Brain microvascular endothelial cell (primary cell): Measurements from ENCODE around the gene JMJD4.

Experiments
- DNase-seq: peaks from one replicate; pipeline ENCODE4 v3.0.0-alpha.2; 2020
- H3K27ac ChIP-seq: fragments of 250-450 bp; sonication (Bioruptor Pico); 2 replicates; pipeline ENCODE4 v1.5.1; 2020; ENCODE audit warnings: mild to moderate bottlenecking, moderate library complexity
- H3K27me3 ChIP-seq: fragments of 250-450 bp; sonication (Bioruptor Pico); replicated peaks from 2 replicates; pipeline ENCODE4 v1.5.1; 2020; ENCODE audit warnings: mild to moderate bottlenecking
- H3K36me3 ChIP-seq: fragments of 250-450 bp; sonication (Bioruptor Pico); replicated peaks from 2 replicates; pipeline ENCODE4 v1.5.1; 2020; ENCODE audit warnings: mild to moderate bottlenecking
- H3K4me3 ChIP-seq: 2 replicates; pipeline ENCODE4 v1.5.1; 2011; ENCODE audit warnings: low read depth, mild to moderate bottlenecking, control low read depth, low read length, moderate library complexity
- in situ Hi-C: cut with HindIII; loops from 2 replicates; pipeline ENCODE4 v1.10.0; 2017; ENCODE audit warnings: low sequenced_read_pairs, low pct_ligation_motif_present
- TF ChIP-seq, protein P1 (sequence below): IDR thresholded peaks from 2 replicates; pipeline ENCODE4 v1.5.1; 2011; ENCODE audit warnings: low read depth, mild to moderate bottlenecking, moderate library complexity, low read length, control low read depth, inconsistent platforms; ENCODE audit errors: missing control alignments

Gene JMJD4

GRCh38 chr1:227746676-227747075, 11.6 kb upstream of the JMJD4 start:
- Histone ChIP-seq H3K27ac (no peak overlapping the region), H3K27me3 (no peaks in the 10 kb centered on the region), H3K36me3 (no peaks in the 10 kb centered on the region), H3K4me3 (no peak overlapping the region)
- TF ChIP-seq, protein P1, sequence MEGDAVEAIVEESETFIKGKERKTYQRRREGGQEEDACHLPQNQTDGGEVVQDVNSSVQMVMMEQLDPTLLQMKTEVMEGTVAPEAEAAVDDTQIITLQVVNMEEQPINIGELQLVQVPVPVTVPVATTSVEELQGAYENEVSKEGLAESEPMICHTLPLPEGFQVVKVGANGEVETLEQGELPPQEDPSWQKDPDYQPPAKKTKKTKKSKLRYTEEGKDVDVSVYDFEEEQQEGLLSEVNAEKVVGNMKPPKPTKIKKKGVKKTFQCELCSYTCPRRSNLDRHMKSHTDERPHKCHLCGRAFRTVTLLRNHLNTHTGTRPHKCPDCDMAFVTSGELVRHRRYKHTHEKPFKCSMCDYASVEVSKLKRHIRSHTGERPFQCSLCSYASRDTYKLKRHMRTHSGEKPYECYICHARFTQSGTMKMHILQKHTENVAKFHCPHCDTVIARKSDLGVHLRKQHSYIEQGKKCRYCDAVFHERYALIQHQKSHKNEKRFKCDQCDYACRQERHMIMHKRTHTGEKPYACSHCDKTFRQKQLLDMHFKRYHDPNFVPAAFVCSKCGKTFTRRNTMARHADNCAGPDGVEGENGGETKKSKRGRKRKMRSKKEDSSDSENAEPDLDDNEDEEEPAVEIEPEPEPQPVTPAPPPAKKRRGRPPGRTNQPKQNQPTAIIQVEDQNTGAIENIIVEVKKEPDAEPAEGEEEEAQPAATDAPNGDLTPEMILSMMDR: no peak
- in situ Hi-C loops: no loop called here
- no peak for DNase-seq

DNA sequence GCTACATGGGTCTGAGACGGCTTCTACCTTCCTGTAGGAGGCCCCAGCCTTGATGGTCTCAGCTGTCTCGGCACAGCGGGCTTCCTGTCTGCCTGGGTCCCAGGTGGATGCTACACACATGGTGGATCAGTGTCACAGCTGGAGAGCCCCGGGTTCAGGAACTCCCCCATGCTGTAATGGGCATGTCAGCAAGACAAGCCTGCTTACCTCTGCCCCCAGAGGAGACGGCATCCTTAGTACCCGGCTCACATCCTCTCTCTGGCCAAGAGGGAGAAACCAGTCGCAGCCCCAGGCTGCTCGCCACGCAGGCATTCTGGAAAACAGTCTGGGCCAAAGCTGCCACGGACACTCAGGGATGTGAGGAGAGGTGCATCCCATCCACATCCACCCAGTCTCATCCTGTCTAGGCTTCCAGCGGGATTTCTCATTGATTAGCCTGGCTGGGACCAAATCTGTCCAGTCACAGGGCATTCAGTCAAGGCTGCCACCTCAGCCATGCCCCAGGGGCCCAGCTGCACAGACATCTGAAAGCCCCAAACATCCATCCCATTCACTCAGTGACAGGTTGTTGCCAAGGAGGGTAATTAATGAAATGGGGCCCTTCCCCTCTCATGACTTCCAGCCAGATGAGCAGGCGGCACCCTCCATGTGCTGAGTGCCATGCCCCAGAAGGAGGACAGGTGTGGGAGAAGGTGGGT, 10.6 kb upstream of the JMJD4 start:
- H3K36me3 ChIP-seq: no peaks in the 10 kb centered on the region

GRCh38 chr1:227744668-227745067, 9.6 kb upstream of the JMJD4 start:
- in situ Hi-C loops: no loop called here
- Histone ChIP-seq H3K27ac (no peak overlapping the region), H3K4me3 (no peak overlapping the region), H3K36me3 (no peaks in the 10 kb centered on the region), H3K27me3 (no peaks in the 10 kb centered on the region)
- no peak for DNase-seq
- TF ChIP-seq, protein P1: no peak

More for the DNA sequence above, 10.6 kb upstream of the JMJD4 start:
- no peak for DNase-seq
- no peaks in the 10 kb centered on the region for H3K27me3 ChIP-seq
- TF ChIP-seq, protein P1: no peak
- in situ Hi-C loops: no loop called here
- no peak overlapping the region for H3K4me3 ChIP-seq
- no peak overlapping the region for H3K27ac ChIP-seq

GRCh38 chr1:227742738-227743715, 7.9 kb upstream of the JMJD4 start:
- no peak for DNase-seq
- in situ Hi-C loops: no loop called here
- H3K27ac ChIP-seq: no peak overlapping the region
- TF ChIP-seq, protein P1: no peak
- H3K36me3 ChIP-seq: no peaks in the 10 kb centered on the region
- H3K27me3 ChIP-seq: no peaks in the 10 kb centered on the region
- no peak overlapping the region for H3K4me3 ChIP-seq

GRCh38 chr1:227741166-227741870, 6.2 kb upstream of the JMJD4 start:
- TF ChIP-seq, protein P1: no peak
- H3K36me3 ChIP-seq: no peaks in the 10 kb centered on the region
- no peak overlapping the region for H3K4me3 ChIP-seq
- in situ Hi-C loops: no loop called here
- no peaks in the 10 kb centered on the region for H3K27me3 ChIP-seq
- no peak for DNase-seq
- no peak overlapping the region for H3K27ac ChIP-seq
